IMR-90 (cell line): ENCODE results near the gene TANGO6. TPM values are rescaled to one million over a fixed set of nuclear protein-coding genes. Genes with fewer than 3 reads are reported as not detected.

Experiments used
- ATAC-seq: fragments of 200-7000 bp; cut with Tn5 transposase; 2 replicates; pipeline ENCODE4 v1.9.1; 2020; ENCODE audit warnings: low read depth, mild to moderate bottlenecking, moderate library complexity
- BruUV-seq: library from RNA; stranded (reverse); fragments of 400-500 nt; replicated peaks from 2 replicates; lab custom pipeline; 2021; lab: Mats Ljungman, UMichigan
- CTCF ChIA-PET: fragments of 300-600 bp; formaldehyde crosslinking; extraction: SDS; loops from one replicate; lab custom pipeline; 2021; ENCODE audit warnings: antibody characterized with exemption; lab: Yijun Ruan, JAX
- POLR2A ChIA-PET: fragments of 300-600 bp; sonication (Branson Sonifier 250); formaldehyde crosslinking; loops from one replicate; lab custom pipeline; 2022; ENCODE audit warnings: antibody characterized with exemption; ENCODE audit not compliant: unreplicated experiment; lab: Charles Lee
- DNase-seq: peaks from one replicate; pipeline ENCODE4 v3.0.0; 2013
- H2AFZ ChIP-seq: replicated peaks from 2 replicates; pipeline ENCODE3; 2013; ENCODE audit warnings: low read length, mild to moderate bottlenecking; ENCODE audit not compliant: poor library complexity
- H2AK5ac ChIP-seq: 2 replicates; pipeline ENCODE4 v1.6.1; 2013; ENCODE audit warnings: low read depth, low read length, inconsistent platforms
- H2AK9ac ChIP-seq: replicated peaks from 2 replicates; pipeline ENCODE3; 2013; ENCODE audit warnings: mild to moderate bottlenecking, low read depth, low read length, moderate library complexity; ENCODE audit not compliant: poor library complexity
- H2BK120ac ChIP-seq: 2 replicates; pipeline ENCODE4 v1.6.1; 2013; ENCODE audit warnings: low read depth, low read length, inconsistent platforms
- H2BK15ac ChIP-seq: 3 replicates; pipeline ENCODE4 v1.6.1; 2013; ENCODE audit warnings: low read depth, low read length, inconsistent platforms
- H2BK20ac ChIP-seq: 2 replicates; pipeline ENCODE4 v1.6.1; 2013; ENCODE audit warnings: low read depth, mild to moderate bottlenecking, inconsistent platforms, low read length, moderate library complexity
- H2BK5ac ChIP-seq: 2 replicates; pipeline ENCODE4 v1.6.1; 2013; ENCODE audit warnings: mild to moderate bottlenecking, low read depth, low read length, inconsistent platforms; ENCODE audit not compliant: poor library complexity, severe bottlenecking
- H3K14ac ChIP-seq: replicated peaks from 2 replicates; pipeline ENCODE4 v1.6.1; 2013; ENCODE audit warnings: low read depth, low read length, inconsistent platforms
- H3K18ac ChIP-seq: 2 replicates; pipeline ENCODE4 v1.6.1; 2013; ENCODE audit warnings: low read depth, low read length, control low read depth
- H3K23ac ChIP-seq: 2 replicates; pipeline ENCODE4 v1.6.1; 2013; ENCODE audit warnings: low read depth, low read length, inconsistent platforms
- H3K27ac ChIP-seq: 2 replicates; pipeline ENCODE4 v1.5.1; 2013; ENCODE audit warnings: mild to moderate bottlenecking, control low read depth, low read length; ENCODE audit not compliant: insufficient read depth
- H3K27me3 ChIP-seq: 2 replicates; pipeline ENCODE4 v1.6.1; 2013; ENCODE audit warnings: low read length; ENCODE audit not compliant: control insufficient read depth, insufficient read depth
- H3K36me3 ChIP-seq: 2 replicates; pipeline ENCODE4 v1.6.1; 2013; ENCODE audit warnings: low read length, mixed read lengths; ENCODE audit not compliant: control insufficient read depth, insufficient read depth
- H3K4ac ChIP-seq: 2 replicates; pipeline ENCODE4 v1.6.1; 2013; ENCODE audit warnings: low read depth, low read length, inconsistent platforms
- H3K4me1 ChIP-seq: 2 replicates; pipeline ENCODE4 v1.6.1; 2013; ENCODE audit warnings: low read length, mixed read lengths; ENCODE audit not compliant: control insufficient read depth, insufficient read depth
- H3K4me2 ChIP-seq: 2 replicates; pipeline ENCODE4 v1.6.1; 2013; ENCODE audit warnings: low read depth, mild to moderate bottlenecking, control low read depth, low read length, moderate library complexity
- H3K4me3 ChIP-seq: 2 replicates; pipeline ENCODE4 v1.5.1; 2013; ENCODE audit warnings: low read depth, mild to moderate bottlenecking, control low read depth, low read length, moderate library complexity; ENCODE audit not compliant: insufficient read depth
- H3K56ac ChIP-seq: 2 replicates; pipeline ENCODE4 v1.6.1; 2013; ENCODE audit warnings: low read length, inconsistent platforms; ENCODE audit not compliant: insufficient read depth; ENCODE audit errors: extremely low read depth
- H3K79me1 ChIP-seq, 2 experiments: 2 replicates each; pipeline ENCODE4 v1.6.1; 2013; ENCODE audit warnings: low read length in 2 of 2, inconsistent platforms in 1 of 2, low read depth in 1 of 2
- H3K9ac ChIP-seq: 2 replicates; pipeline ENCODE4 v1.6.1; 2013; ENCODE audit warnings: low read depth, low read length, control low read depth
- H3K9me1 ChIP-seq: 2 replicates; pipeline ENCODE4 v1.6.1; 2013; ENCODE audit warnings: low read length, inconsistent platforms; ENCODE audit not compliant: insufficient read depth
- H3K9me3 ChIP-seq: 2 replicates; pipeline ENCODE4 v1.6.1; 2013; ENCODE audit warnings: low read length; ENCODE audit not compliant: control insufficient read depth, insufficient read depth
- H4K20me1 ChIP-seq: 2 replicates; pipeline ENCODE4 v1.6.1; 2013; ENCODE audit warnings: low read length, inconsistent platforms; ENCODE audit not compliant: insufficient read depth
- H4K5ac ChIP-seq: 2 replicates; pipeline ENCODE4 v1.6.1; 2013; ENCODE audit warnings: mild to moderate bottlenecking, low read depth, low read length, control low read depth
- H4K8ac ChIP-seq, 2 experiments: 2 replicates each; pipeline ENCODE4 v1.6.1; 2013; ENCODE audit warnings: low read depth in 2 of 2, low read length in 2 of 2, control low read depth in 1 of 2, inconsistent platforms in 1 of 2
- H4K91ac ChIP-seq: 2 replicates; pipeline ENCODE4 v1.6.1; 2013; ENCODE audit warnings: low read depth, low read length, inconsistent platforms; ENCODE audit not compliant: insufficient read depth
- MXI1 ChIP-seq: IDR thresholded peaks from 2 replicates; pipeline ENCODE4 v1.6.1; 2012; ENCODE audit warnings: low read depth, mild to moderate bottlenecking, low read length, moderate library complexity, borderline replicate concordance
- WGBS, 2 experiments: methylation state at CpG; one replicate each; pipeline versions ENCODE4 v1.1.5 to v1.1.7; 2013; ENCODE audit warnings: missing lambda C conversion rate in 2 of 2; ENCODE audit not compliant: insufficient read length in 1 of 2; ENCODE audit errors: extremely low coverage in 2 of 2; 5-methylcytosine and 5-hydroxymethylcytosine counted together
- dilution Hi-C: fragments of 300-500 bp; cut with HindIII; formaldehyde crosslinking; loops from one replicate; pipeline ENCODE4 v1.14.3; 2018; ENCODE audit warnings: low sequenced_read_pairs; ENCODE audit not compliant: unreplicated experiment
- in situ Hi-C: fragments of 300-500 bp; cut with MboI; formaldehyde crosslinking; loops from 3 replicates; pipeline ENCODE4 v1.14.3; 2019; ENCODE audit warnings: low sequenced_read_pairs, inconsistent platforms, mixed read lengths
- intact Hi-C: fragments of 100-400 bp; cut with micrococcal nuclease; formaldehyde crosslinking; loops from 2 replicates; pipeline ENCODE4 v1.10.0; 2022
- polyA plus RNA-seq, 3 experiments: library from polyadenylated mRNA; depleted of rRNA; stranded (reverse); fragments of >200 nt; gene quantifications; 2 replicates each; pipeline ENCODE4 v1.2.3, GENCODE V29; 2012; ENCODE audit warnings: low replicate concordance in 1 of 3
- total RNA-seq: library from RNA; depleted of rRNA; stranded (reverse); fragments of >200 nt; gene quantifications from 2 replicates; pipeline ENCODE4 v1.2.3, GENCODE V29; 2012
- TF ChIP-seq, protein P1 (sequence below): fragments of 150-350 bp; IDR thresholded peaks from 2 replicates; pipeline ENCODE4 v1.6.1; 2016; ENCODE audit warnings: low read depth, mild to moderate bottlenecking, low read length, moderate library complexity, borderline replicate concordance

Gene TANGO6
- total and polyA plus RNA-seq, 2 of the 4 experiments (the other 2 are of a cell fraction): 6.7 to 22.4 TPM

DNA sequence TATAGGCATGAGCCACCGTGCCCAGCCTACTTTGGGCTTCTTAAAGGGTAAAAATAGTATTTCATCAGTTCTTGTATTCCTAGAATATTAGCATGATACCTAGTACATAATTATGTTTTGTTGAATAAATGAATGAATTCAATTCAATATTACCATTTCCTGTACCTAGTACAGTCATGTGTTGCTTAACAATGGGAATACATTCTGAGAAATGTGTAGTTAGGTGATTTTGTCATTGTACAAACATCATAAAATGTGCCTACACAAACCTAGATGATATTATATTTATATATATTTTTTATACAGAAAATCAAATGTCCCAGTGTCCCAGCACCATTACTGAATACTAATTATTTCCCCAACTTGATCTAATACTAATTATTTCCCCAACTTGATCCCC lies 176.5 kb downstream of the TANGO6 start:
- no peak overlapping the region for H3K4me3 ChIP-seq
- ATAC-seq (no peak), DNase-seq (no peak)
- no peak overlapping the region for H2BK20ac ChIP-seq
- H3K4me2 ChIP-seq: no peak overlapping the region
- intact Hi-C loops: no loop called here
- dilution Hi-C loops: no loop called here
- H2BK120ac ChIP-seq: no peak overlapping the region
- H3K23ac ChIP-seq: no peak overlapping the region
- H3K9me1 ChIP-seq: peaks cover 8% of the 10 kb centered on the region; the same call in 1 of the 2 replicates
- no peak overlapping the region for H3K9ac ChIP-seq
- no peak overlapping the region for H2AK9ac ChIP-seq
- H2AFZ ChIP-seq: no peak overlapping the region
- no peak overlapping the region for H4K91ac ChIP-seq
- no TSS peak for BruUV-seq
- H3K4me1 ChIP-seq: peaks cover 4% of the 10 kb centered on the region; the same call in 1 of the 2 replicates
- H2BK5ac ChIP-seq: no peak overlapping the region
- no CpG with 5 or more reads among the region's 1 CpG for WGBS, 2 experiments
- peaks cover 2% of the 10 kb centered on the region; the same call in 1 of the 2 replicates for H3K36me3 ChIP-seq
- no peak overlapping the region for H3K56ac ChIP-seq
- in situ Hi-C loops: no loop called here
- no peak overlapping the region for H3K4ac ChIP-seq
- no peaks in the 10 kb centered on the region for H3K27me3 ChIP-seq
- no peak overlapping the region for H4K8ac ChIP-seq
- no peak overlapping the region for H3K14ac ChIP-seq
- no peaks in the 10 kb centered on the region for H3K79me1 ChIP-seq
- no peak overlapping the region for H3K18ac ChIP-seq
- H4K5ac ChIP-seq: no peak overlapping the region
- ChIA-PET POLR2A (no interaction called here), CTCF (no interaction called here)
- H4K20me1 ChIP-seq: no peaks in the 10 kb centered on the region
- no peak overlapping the region for H3K27ac ChIP-seq
- H3K9me3 ChIP-seq: no peaks in the 10 kb centered on the region
- H2BK15ac ChIP-seq: no peak overlapping the region
- no peak overlapping the region for H2AK5ac ChIP-seq
- no peak for TF ChIP-seq MXI1
- TF ChIP-seq, protein P1, sequence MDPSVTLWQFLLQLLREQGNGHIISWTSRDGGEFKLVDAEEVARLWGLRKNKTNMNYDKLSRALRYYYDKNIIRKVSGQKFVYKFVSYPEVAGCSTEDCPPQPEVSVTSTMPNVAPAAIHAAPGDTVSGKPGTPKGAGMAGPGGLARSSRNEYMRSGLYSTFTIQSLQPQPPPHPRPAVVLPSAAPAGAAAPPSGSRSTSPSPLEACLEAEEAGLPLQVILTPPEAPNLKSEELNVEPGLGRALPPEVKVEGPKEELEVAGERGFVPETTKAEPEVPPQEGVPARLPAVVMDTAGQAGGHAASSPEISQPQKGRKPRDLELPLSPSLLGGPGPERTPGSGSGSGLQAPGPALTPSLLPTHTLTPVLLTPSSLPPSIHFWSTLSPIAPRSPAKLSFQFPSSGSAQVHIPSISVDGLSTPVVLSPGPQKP: no peak
